Retinal pigment epithelial cell (primary cell): ENCODE results near the gene IKZF1.

Experiments
- DNase-seq: peaks from one replicate; pipeline ENCODE4 v3.0.0-alpha.2; 2010; ENCODE audit warnings: low read depth
- H3K4me3 ChIP-seq: 2 replicates; pipeline ENCODE4 v1.5.1; 2011; ENCODE audit warnings: mild to moderate bottlenecking, low read length, control low read depth, moderate library complexity
- TF ChIP-seq, protein P1 (sequence below): conservative IDR thresholded peaks from 2 replicates; pipeline ENCODE4 v1.5.1; 2011; ENCODE audit warnings: low read depth, low read length, control low read depth, inconsistent platforms

Gene IKZF1

DNA sequence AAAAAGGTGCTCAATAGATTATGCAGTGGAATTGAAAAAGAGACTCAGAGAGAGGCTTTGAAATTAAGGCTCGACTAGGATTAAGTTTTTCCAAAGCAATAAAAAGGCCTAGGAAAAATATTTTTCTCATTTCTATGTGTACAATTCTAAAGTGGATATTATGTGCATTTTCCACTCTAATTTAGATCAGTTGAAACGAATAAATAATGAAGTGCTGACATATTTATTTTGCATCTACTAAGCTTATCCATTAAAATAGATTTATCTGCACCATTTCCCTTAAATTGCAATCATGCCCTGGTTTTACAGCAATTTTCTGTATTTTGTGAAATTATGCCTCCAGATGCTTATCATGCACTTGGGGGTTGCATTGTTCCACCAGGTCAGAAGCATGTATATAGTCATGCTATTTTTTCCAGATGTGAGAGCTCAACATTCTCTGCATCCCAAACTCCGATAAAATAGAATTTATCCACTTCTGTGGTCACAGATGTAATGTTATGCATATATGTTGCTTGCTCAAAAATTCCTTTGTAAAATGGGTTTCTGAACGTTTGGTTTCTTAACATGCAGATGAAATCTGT lies 127.3 kb downstream of the IKZF1 start:
- H3K4me3 ChIP-seq: no peak overlapping the region
- DNase-seq: no peak
- TF ChIP-seq, protein P1, sequence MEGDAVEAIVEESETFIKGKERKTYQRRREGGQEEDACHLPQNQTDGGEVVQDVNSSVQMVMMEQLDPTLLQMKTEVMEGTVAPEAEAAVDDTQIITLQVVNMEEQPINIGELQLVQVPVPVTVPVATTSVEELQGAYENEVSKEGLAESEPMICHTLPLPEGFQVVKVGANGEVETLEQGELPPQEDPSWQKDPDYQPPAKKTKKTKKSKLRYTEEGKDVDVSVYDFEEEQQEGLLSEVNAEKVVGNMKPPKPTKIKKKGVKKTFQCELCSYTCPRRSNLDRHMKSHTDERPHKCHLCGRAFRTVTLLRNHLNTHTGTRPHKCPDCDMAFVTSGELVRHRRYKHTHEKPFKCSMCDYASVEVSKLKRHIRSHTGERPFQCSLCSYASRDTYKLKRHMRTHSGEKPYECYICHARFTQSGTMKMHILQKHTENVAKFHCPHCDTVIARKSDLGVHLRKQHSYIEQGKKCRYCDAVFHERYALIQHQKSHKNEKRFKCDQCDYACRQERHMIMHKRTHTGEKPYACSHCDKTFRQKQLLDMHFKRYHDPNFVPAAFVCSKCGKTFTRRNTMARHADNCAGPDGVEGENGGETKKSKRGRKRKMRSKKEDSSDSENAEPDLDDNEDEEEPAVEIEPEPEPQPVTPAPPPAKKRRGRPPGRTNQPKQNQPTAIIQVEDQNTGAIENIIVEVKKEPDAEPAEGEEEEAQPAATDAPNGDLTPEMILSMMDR: no peak

DNA sequence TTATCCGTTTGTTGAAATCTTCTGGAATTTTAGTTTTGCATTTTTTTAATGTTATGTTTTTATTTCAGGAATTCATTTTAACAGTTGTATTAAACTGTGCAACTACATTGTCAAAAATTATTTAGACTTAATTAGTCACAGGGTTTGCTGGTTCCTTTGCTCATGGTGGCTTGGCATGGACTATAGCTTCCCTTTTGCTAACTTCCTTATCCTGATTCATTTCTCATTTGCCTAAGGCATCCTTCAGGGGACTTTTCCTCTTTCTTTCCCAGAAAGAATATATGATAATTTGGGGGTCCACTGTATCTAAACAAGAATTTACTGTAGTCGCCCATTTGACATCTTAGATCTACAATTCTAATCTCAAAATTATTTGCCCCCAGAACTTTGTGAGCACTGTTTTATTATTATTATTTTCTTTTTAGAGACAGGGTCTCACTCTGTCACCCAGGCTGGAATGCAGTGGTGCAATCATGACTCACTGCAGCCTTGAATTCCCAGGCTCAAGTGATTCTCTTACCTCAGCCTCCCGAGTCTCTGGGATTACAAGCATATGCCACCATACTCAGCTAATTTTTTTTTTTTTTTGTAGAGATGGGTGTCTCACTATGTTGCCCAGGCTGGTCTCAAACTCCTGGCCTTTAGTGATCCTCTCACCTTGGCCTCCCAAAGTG lies 131.8 kb downstream of the IKZF1 start:
- TF ChIP-seq, protein P1: no peak
- no peak overlapping the region for H3K4me3 ChIP-seq
- DNase-seq: no peak

DNA sequence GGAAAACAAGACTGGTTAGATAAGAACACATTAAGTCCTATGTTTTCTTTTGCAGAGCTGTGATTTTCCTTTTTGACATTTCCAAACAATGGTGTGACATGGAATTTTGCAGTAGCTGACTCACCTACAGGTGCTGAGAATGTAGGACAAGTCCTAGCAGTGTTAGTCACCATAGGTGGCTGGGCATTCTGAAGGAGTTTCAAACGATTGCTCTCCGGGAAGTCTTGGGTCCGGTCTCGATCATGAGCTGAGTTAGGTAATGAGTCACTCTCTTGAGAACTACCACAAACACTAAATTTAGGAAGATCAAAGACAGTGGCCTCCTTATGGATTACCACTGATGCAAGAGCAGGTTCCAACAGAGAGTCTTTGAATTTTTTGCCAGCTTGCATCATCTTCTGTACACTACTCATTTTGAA lies 142.0 kb downstream of the IKZF1 start:
- H3K4me3 ChIP-seq: no peak overlapping the region
- TF ChIP-seq, protein P1: no peak
- DNase-seq: peak; percentile 62

DNA sequence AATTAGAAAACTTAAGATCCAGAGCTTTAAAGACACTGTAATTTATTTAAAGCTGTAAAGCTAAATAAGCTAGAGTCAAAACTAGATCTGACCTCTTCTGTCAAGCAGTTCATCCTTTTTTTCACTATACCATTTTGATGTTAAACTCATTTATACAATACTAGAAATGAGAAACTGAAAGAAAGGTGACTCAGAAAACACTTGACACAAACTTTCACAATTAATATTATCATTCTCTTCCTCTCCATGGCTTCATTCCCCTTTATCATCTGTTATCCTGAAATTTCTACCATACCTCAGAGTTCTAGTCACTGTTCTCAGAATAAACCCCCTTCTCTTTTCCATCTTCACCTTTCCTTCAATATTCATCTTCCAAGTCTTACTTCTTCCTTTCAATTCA lies 144.3 kb downstream of the IKZF1 start:
- no peak for DNase-seq
- H3K4me3 ChIP-seq: no peak overlapping the region
- TF ChIP-seq, protein P1: no peak

DNA sequence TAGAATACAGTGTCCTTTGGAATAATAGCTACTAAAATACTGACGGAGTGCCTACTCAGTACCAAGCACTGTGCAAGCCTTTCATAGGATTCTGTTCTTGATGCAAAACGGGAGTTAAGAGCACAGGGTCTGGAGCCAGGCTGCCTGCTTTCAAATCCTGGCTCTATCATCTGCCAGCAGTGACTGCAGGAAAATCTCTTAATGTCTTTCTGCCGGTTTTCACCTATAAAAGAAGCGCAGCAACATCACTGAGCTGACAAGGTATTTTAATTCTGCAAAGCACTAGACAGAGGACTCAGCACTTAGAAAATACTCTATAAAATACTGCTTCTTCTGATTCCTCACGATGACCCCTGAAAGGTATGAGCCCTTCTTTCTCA lies 145.0 kb downstream of the IKZF1 start:
- peak overlapping the region; percentile 77 for H3K4me3 ChIP-seq
- no peak for DNase-seq
- TF ChIP-seq, protein P1: no peak

DNA sequence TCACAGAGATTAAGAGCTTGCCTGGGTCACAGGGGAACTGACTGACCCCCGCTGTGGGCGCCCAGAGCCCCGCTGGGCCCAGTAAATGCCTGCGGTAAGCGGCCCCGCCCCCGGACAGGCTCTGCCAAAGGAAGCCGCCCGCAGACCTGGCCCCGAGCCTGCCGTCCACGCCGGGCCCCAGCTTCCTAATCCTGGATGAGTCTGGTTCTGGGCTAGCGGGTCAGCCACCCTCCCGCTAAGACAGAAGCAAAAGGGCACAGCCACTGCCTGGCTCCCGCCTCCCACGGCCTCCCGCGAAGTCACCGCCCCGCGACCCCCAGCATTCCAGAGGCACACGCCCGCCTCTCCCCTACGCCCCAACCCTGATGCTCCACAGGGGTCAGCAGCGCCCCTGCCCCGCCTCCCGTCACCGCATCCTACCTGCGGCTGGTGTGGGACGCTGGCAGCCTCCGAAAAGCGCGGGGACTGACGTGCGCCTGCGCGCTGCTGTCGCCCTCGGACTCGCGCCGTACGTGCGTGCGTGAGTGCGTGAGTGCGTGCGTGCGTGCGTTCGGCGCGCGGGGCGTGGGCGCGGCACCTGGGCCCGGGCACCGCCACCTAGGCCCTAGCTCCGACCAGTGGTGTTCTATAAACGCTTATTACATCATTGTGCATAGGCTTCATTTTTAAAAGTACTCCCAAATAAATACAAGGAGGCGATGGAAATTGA lies 145.5 kb downstream of the IKZF1 start, which contains the start of gene FIGNL1:
TSS of gene FIGNL1 (minus strand) at position 470 of the 709 bp plus-strand sequence. CDS start 3,063 bp downstream, outside the sequence.
- TF ChIP-seq, protein P1: no peak
- peak within 1 kb of the TSS; percentile 77 for H3K4me3 ChIP-seq
- DNase-seq: no peak

DNA sequence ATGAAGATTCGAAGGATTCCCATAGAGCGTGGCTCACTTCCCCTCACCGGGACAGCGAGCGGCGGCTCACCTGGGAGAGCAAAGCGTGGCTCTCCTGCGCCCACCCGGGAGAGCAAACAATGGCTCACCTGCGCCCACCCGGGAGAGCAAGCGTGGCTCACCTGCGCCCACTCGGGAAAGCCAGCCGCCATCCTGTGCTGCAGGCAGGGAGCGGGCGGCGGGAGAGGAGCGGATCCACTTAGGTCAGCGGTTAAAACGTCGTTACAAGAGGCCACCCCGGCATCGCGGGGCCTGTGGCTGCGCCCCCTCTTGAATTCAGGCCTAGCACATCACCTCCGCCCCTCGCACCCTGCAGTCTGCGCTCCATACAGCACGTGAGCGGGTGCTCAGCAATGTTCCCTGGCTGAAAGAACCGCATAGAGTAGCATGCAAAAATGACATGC lies 146.1 kb downstream of the IKZF1 start:
- H3K4me3 ChIP-seq: peak overlapping the region; percentile 77
- TF ChIP-seq, protein P1: no peak
- DNase-seq: no peak
